HFFc6 (cell line): Measurements from ENCODE around the gene CCDC102A. TPM values are rescaled to one million over a fixed set of nuclear protein-coding genes. Genes with fewer than 3 reads are reported as not detected.
A peak's percentile ranks its signal among the peaks of the same experiment; 100 is the strongest.

Experiments used
- DNase-seq: peaks from one replicate; pipeline ENCODE4 v3.0.0-alpha.2; 2018
- H3K27ac Mint-ChIP-seq: 2 replicates; pipeline ENCODE4 v1.8.0; 2020; ENCODE audit warnings: mild to moderate bottlenecking, mixed read lengths
- H3K27me3 Mint-ChIP-seq: 2 replicates; pipeline ENCODE4 v1.8.0; 2021; ENCODE audit warnings: mild to moderate bottlenecking, moderate library complexity, mixed read lengths; ENCODE audit not compliant: insufficient read depth
- H3K36me3 Mint-ChIP-seq: 2 replicates; pipeline ENCODE4 v1.8.0; 2021; ENCODE audit warnings: low read depth, mixed read lengths
- H3K4me1 Mint-ChIP-seq: 2 replicates; pipeline ENCODE4 v1.8.0; 2020; ENCODE audit warnings: low read depth, mixed read lengths
- H3K4me3 Mint-ChIP-seq: 2 replicates; pipeline ENCODE4 v1.8.0; 2020; ENCODE audit warnings: mild to moderate bottlenecking, moderate library complexity, mixed read lengths
- H3K9me3 Mint-ChIP-seq: 2 replicates; pipeline ENCODE4 v1.8.0; 2020; ENCODE audit warnings: mild to moderate bottlenecking, mixed read lengths
- CTCF ChIP-seq: fragments of 200-600 bp; sonication (generic); IDR thresholded peaks from 2 replicates; pipeline ENCODE4 v1.5.0; 2021; ENCODE audit warnings: antibody characterized with exemption, mild to moderate bottlenecking
- total RNA-seq, 6 experiments: library from RNA; stranded (reverse); fragmentation: NEBNext Ultra II Directional; extraction: Animal tissue kit (Norgen Biotek cat#: 25700); gene quantifications; 2 replicates in 1 of 6; 3 replicates in 5 of 6; pipeline ENCODE4 v1.2.3, GENCODE V29; 2021

Gene CCDC102A
- total RNA-seq, 6 experiments from 2014 or later = 3.6 to 4.6 (median 4.1) TPM

GRCh38 chr16:57484515-57485005 is 51.8 kb downstream of the CCDC102A start:
- Mint-ChIP-seq H3K36me3 (no peaks in the 10 kb centered on the region), H3K27me3 (no peaks in the 10 kb centered on the region; the same call in none of the 2 replicates), H3K4me1 (peaks cover 33% of the 10 kb centered on the region), H3K4me3 (no peak overlapping the region), H3K27ac (no peak overlapping the region), H3K9me3 (no peaks in the 10 kb centered on the region)
- TF ChIP-seq CTCF = no peak
- DNase-seq = no peak

GRCh38 chr16:57483725-57484514 is 52.5 kb downstream of the CCDC102A start:
- Mint-ChIP-seq H3K27me3 (no peaks in the 10 kb centered on the region; the same call in none of the 2 replicates), H3K4me3 (no peak overlapping the region), H3K27ac (no peak overlapping the region), H3K9me3 (no peaks in the 10 kb centered on the region), H3K4me1 (peaks cover 39% of the 10 kb centered on the region), H3K36me3 (no peaks in the 10 kb centered on the region)
- TF ChIP-seq CTCF = no peak
- no peak for DNase-seq

- Mint-ChIP-seq H3K27ac (no peak overlapping the region), H3K36me3 (no peaks in the 10 kb centered on the region)
- TF ChIP-seq CTCF = no peak
Measured at GRCh38 chr16:57482845-57483545, 53.4 kb downstream of the CCDC102A start.

DNA sequence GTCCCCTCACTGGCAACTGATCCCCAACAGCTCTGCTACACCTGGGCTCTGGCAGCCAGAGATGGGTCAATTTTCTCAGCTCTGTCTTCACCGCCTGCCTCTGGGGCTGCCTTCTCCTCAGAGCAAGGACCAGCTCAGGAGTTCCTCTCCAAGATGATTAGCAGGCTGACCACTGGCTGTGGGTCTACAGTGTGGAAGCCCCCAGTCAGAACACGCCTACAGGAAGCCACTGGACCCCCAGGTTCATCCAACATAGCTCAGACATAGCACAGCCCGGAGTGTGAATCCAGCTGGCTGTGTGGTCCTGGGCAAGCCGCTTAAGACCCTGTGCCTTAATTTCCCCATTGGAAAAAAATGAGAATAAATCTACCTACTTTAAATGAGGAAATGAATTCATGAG is 55.0 kb downstream of the CCDC102A start:
- Mint-ChIP-seq H3K27me3 (no peaks in the 10 kb centered on the region; the same call in none of the 2 replicates), H3K27ac (no peak overlapping the region), H3K9me3 (no peaks in the 10 kb centered on the region), H3K4me1 (peaks cover 36% of the 10 kb centered on the region), H3K36me3 (no peaks in the 10 kb centered on the region), H3K4me3 (no peak overlapping the region)
- TF ChIP-seq CTCF = no peak
- no peak for DNase-seq

More at GRCh38 chr16:57482845-57483545, 53.4 kb downstream of the CCDC102A start:
- Mint-ChIP-seq H3K4me3 (no peak overlapping the region), H3K27me3 (no peaks in the 10 kb centered on the region; the same call in none of the 2 replicates), H3K9me3 (no peaks in the 10 kb centered on the region), H3K4me1 (peaks cover 47% of the 10 kb centered on the region)
- no peak for DNase-seq

DNA sequence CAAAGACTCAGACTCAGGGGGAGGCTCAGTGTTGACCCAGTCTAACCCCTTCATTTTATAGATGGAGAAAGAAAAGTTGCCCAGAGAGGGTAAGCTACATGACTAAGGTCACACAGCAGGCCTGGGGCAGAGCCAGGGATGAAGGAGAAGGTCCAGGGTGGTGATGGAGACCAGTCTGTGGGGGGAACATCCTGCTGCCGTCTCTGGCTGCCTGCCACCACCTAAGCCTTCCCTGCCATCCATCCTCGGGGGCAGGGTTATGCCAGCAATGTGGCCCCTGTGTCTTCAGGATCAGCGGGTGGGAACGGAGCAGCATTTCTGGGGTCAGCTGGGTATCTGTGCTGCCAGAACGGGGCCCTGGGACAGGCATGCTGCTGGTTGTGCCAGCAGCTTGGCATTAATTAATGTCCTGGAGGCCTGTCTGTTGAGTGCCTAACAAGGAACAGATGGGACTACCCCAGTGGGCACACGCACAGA is 55.6 kb downstream of the CCDC102A start:
- peaks cover 35% of the 10 kb centered on the region for H3K4me1 Mint-ChIP-seq
- H3K36me3 Mint-ChIP-seq = no peaks in the 10 kb centered on the region
- peak overlapping the region; percentile 87; the same call in 1 of the 2 replicates for H3K27ac Mint-ChIP-seq

More for the DNA sequence above, 55.6 kb downstream of the CCDC102A start:
- H3K9me3 Mint-ChIP-seq = no peaks in the 10 kb centered on the region
- no peak for TF ChIP-seq CTCF
- peak overlapping the region; percentile 95; the same call in 1 of the 2 replicates for H3K4me3 Mint-ChIP-seq
- no peaks in the 10 kb centered on the region; the same call in none of the 2 replicates for H3K27me3 Mint-ChIP-seq
- DNase-seq = no peak
